GM19463 (cell line): ENCODE data around the gene DENR.

ENCODE experiments used
- ATAC-seq: cut with Tn5 transposase; IDR thresholded peaks from one replicate; pipeline ENCODE4 v1.9.1; 2021; ENCODE audit warnings: mild to moderate bottlenecking, moderate library complexity; ENCODE audit not compliant: unreplicated experiment

The DENR gene

GRCh38 chr12:122813310-122813713, 60.7 kb downstream of the DENR start:
- ATAC-seq, result no peak

DNA sequence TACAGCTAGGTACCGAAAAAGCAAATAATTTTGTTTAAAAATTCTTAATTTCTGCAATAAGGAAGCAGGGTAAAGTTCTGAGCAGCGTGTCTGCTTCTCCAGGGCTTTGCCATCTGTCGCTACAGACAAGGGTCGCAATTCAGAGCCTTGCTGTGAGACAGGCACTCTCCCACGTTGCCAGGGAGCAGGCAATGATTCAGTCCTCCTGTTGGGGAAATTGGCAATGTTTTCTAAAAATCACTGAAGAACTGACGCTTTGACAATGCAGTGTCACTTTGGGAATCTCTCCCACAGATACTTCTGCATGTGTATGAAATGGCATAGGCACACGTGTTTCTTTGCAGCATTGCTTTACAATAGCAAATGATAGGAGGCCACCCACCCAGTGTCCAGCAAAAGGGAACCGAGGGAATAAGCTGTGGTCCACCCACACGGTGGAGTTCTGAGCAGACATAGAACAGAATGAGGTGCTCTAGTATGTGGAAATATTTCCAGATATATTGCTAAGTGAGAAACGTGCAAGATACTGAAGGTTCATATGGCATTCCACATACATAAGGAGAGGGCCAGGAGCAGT, 66.7 kb downstream of the DENR start:
- ATAC-seq, result no peak

DNA sequence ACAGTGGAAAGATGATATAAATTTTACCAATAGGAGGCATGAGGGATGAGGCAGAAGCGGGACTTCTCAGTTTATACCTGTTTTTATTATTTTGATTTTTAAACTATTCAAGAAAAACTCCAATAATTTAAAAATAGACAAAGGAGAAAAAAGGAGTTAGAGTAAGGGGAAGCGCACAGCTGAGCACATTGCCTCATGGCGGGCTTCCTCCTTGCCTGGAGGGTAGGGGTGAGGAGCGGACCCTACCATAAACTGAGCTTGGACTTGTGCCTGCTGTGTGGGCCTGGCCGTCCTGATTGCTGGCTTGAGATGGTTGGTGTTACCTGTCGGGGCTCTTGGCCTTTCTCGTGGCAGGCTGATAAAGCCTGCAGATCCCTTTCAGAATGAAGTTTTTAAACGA, 67.5 kb downstream of the DENR start:
- ATAC-seq, result no peak
